Endothelial cell of umbilical vein (primary cell): Measurements from ENCODE around the gene SIM2. TPM values are rescaled to one million over a fixed set of nuclear protein-coding genes. Genes with fewer than 3 reads are reported as not detected.

Source experiments
- BruUV-seq: library from RNA; stranded (reverse); fragments of 400-500 nt; replicated peaks from 2 replicates; lab custom pipeline; 2021; lab: Mats Ljungman, UMichigan
- CTCF ChIA-PET: fragments of 300-600, 350-600 bp; sonication (Branson Sonifier 250); formaldehyde crosslinking; loops from one replicate; lab custom pipeline; 2021; ENCODE audit warnings: antibody characterized with exemption, inconsistent platforms; lab: Charles Lee
- POLR2A ChIA-PET: fragments of 300-600, 350-600 bp; sonication (Branson Sonifier 250); formaldehyde crosslinking; loops from one replicate; lab custom pipeline; 2021; ENCODE audit warnings: antibody characterized with exemption, inconsistent platforms; lab: Charles Lee
- DNase-seq: peaks from one replicate; pipeline ENCODE4 v3.0.0-alpha.2; 2011; ENCODE audit warnings: low read depth, low spot score
- FAIRE-seq: peaks from 2 replicates; lab custom pipeline; 2011; peaks lifted over from hg19 to GRCh38; lab: Jason Lieb, UNC
- H2AFZ ChIP-seq: 2 replicates; pipeline ENCODE4 v1.6.0; 2012; ENCODE audit warnings: low read depth, low read length, control low read depth, inconsistent platforms
- H3K27ac ChIP-seq: 2 replicates; pipeline ENCODE4 v1.5.1; 2011; ENCODE audit warnings: low read depth, mild to moderate bottlenecking, control low read depth, low read length, moderate library complexity; ENCODE audit not compliant: insufficient read depth
- H3K27me3 ChIP-seq, 2 experiments: 2 replicates each; pipeline versions ENCODE4 v1.6.0 to v1.6.1; 2011; ENCODE audit warnings: low read length in 2 of 2, mixed read lengths in 1 of 2; ENCODE audit not compliant: control insufficient read depth in 2 of 2, insufficient read depth in 2 of 2
- H3K36me3 ChIP-seq, 2 experiments: 2 replicates in 1 of 2; 3 replicates in 1 of 2; pipeline ENCODE4 v1.5.1; 2011; ENCODE audit warnings: low read length in 2 of 2, mild to moderate bottlenecking in 1 of 2, moderate library complexity in 1 of 2; ENCODE audit not compliant: control insufficient read depth in 2 of 2, insufficient read depth in 2 of 2; ENCODE audit errors: extremely low read depth in 1 of 2
- H3K4me1 ChIP-seq: 3 replicates; pipeline ENCODE4 v1.5.1; 2011; ENCODE audit warnings: mild to moderate bottlenecking, low read length; ENCODE audit not compliant: control insufficient read depth, insufficient read depth; ENCODE audit errors: extremely low read depth
- H3K4me2 ChIP-seq: 2 replicates; pipeline ENCODE4 v1.6.1; 2011; ENCODE audit warnings: low read length, control low read depth, mixed read lengths; ENCODE audit not compliant: insufficient read depth
- H3K4me3 ChIP-seq, 3 experiments: fragments of 200-600 bp in 1 of 3; sonication (generic), shearing (Covaris generic) in 1 of 3; replicated peaks in 1 of 3; 2 replicates each; pipeline ENCODE4 v1.5.1; 2011 to 2016; ENCODE audit warnings: control low read depth in 3 of 3, low read length in 3 of 3, mild to moderate bottlenecking in 2 of 3, inconsistent platforms in 1 of 3, low read depth in 1 of 3, moderate library complexity in 1 of 3; ENCODE audit not compliant: insufficient read depth in 1 of 3
- H3K79me2 ChIP-seq: 2 replicates; pipeline ENCODE4 v1.6.0; 2012; ENCODE audit warnings: low read length, inconsistent platforms; ENCODE audit not compliant: control insufficient read depth, insufficient read depth
- H3K9ac ChIP-seq: replicated peaks from 2 replicates; pipeline ENCODE3; 2011; ENCODE audit warnings: low read length, control low read depth; ENCODE audit not compliant: insufficient read depth; ENCODE audit errors: extremely low read depth
- H3K9me1 ChIP-seq: replicated peaks from 3 replicates; pipeline ENCODE4 v1.6.0; 2011; ENCODE audit warnings: mild to moderate bottlenecking, low read length; ENCODE audit not compliant: control insufficient read depth, insufficient read depth; ENCODE audit errors: extremely low read depth
- H3K9me3 ChIP-seq: replicated peaks from 2 replicates; pipeline ENCODE4 v1.5.1; 2012; ENCODE audit warnings: low read length, inconsistent platforms; ENCODE audit not compliant: control insufficient read depth, insufficient read depth
- H4K20me1 ChIP-seq: replicated peaks from 2 replicates; pipeline ENCODE3; 2011; ENCODE audit warnings: mild to moderate bottlenecking, low read length; ENCODE audit not compliant: control insufficient read depth, insufficient read depth; ENCODE audit errors: extremely low read depth
- CTCF ChIP-seq, 2 donors: IDR thresholded peaks; 1 replicate in 1 of 2; 2 replicates in 1 of 2; pipeline ENCODE4 v1.5.1; 2011; ENCODE audit warnings: low read length in 2 of 2, mild to moderate bottlenecking in 2 of 2, moderate library complexity in 2 of 2, control low read depth in 1 of 2, inconsistent platforms in 1 of 2, low read depth in 1 of 2; ENCODE audit not compliant: insufficient read depth in 1 of 2; ENCODE audit errors: extremely low read depth in 1 of 2
- EZH2 ChIP-seq: IDR thresholded peaks from 2 replicates; pipeline ENCODE4 v1.6.1; 2012; ENCODE audit warnings: borderline replicate concordance, low read depth, mild to moderate bottlenecking, moderate library complexity, low read length, inconsistent platforms; ENCODE audit not compliant: severe bottlenecking
- FOS ChIP-seq: IDR thresholded peaks from 2 replicates; pipeline ENCODE4 v1.6.1; 2011; ENCODE audit warnings: mild to moderate bottlenecking, low read length, moderate library complexity, borderline replicate concordance; ENCODE audit not compliant: insufficient read depth
- GATA2 ChIP-seq: IDR thresholded peaks from 2 replicates; pipeline ENCODE4 v1.7.0; 2011; ENCODE audit warnings: low read depth, mild to moderate bottlenecking, moderate library complexity, mixed read lengths, low read length; ENCODE audit not compliant: insufficient read length, insufficient read depth
- JUN ChIP-seq: IDR thresholded peaks from 2 replicates; pipeline ENCODE4 v1.6.1; 2011; ENCODE audit warnings: borderline replicate concordance, low read depth; ENCODE audit not compliant: insufficient read length, insufficient read depth
- MAX ChIP-seq: IDR thresholded peaks from 2 replicates; pipeline ENCODE4 v1.6.1; 2011; ENCODE audit not compliant: insufficient read depth, insufficient read length
- MYC ChIP-seq: IDR thresholded peaks from one replicate; pipeline ENCODE4 v1.6.1; 2011; ENCODE audit warnings: mild to moderate bottlenecking, low read depth, low read length
- POLR2A ChIP-seq: IDR thresholded peaks from 2 replicates; pipeline ENCODE4 v1.6.1; 2012; ENCODE audit warnings: low read depth, mild to moderate bottlenecking, control low read depth, low read length
- POLR2AphosphoS5 ChIP-seq: IDR thresholded peaks from 2 replicates; pipeline ENCODE4 v1.6.1; 2012; ENCODE audit warnings: low read depth, mild to moderate bottlenecking, control low read depth, low read length, moderate library complexity; ENCODE audit not compliant: insufficient read depth
- dilution Hi-C: fragments of 300-500 bp; cut with MboI; formaldehyde crosslinking; loops from one replicate; pipeline ENCODE4 v1.15.0; 2019; ENCODE audit warnings: low sequenced_read_pairs; ENCODE audit not compliant: extremely low pct_ligation_motif_present
- intact Hi-C: fragments of 100-400 bp; cut with micrococcal nuclease; formaldehyde crosslinking; loops from one replicate; pipeline ENCODE4 v1.10.0; 2022
- polyA plus RNA-seq, 4 experiments: library from polyadenylated mRNA; depleted of rRNA in 3 of 4; stranded (reverse) in 3 of 4; unstranded in 1 of 4; fragments of >200 nt; gene quantifications; 2 replicates each; pipeline versions ENCODE4 v1.2.1 to v1.2.3, GENCODE V29; 2011 to 2012; ENCODE audit warnings: missing spikeins in 1 of 4
- total RNA-seq: library from RNA; stranded (reverse); gene quantifications from 2 replicates; pipeline ENCODE4 v1.2.3, GENCODE V29; 2021

SIM2 gene
- total and polyA plus RNA-seq, 2 donors (not counting 3 experiments of a cell fraction or from before 2014, with no cell fraction given), result not detected

GRCh38 chr21:36776981-36777617, 78.2 kb downstream of the SIM2 start:
- no peak overlapping the region for H2AFZ ChIP-seq
- BruUV-seq, result no TSS peak
- no peaks in the 10 kb centered on the region for H3K4me1 ChIP-seq
- intact Hi-C loops (no loop called here), dilution Hi-C loops (no loop called here)
- H3K4me3 ChIP-seq, result no peak overlapping the region
- DNase-seq, result no peak
- H3K36me3 ChIP-seq, result no peaks in the 10 kb centered on the region
- H4K20me1 ChIP-seq, result no peaks in the 10 kb centered on the region
- ChIA-PET CTCF (no interaction called here), POLR2A (no interaction called here)
- H3K9me1 ChIP-seq, result no peaks in the 10 kb centered on the region
- no peak for FAIRE-seq
- H3K79me2 ChIP-seq, result no peaks in the 10 kb centered on the region
- TF ChIP-seq GATA2, result no peak
- TF ChIP-seq POLR2AphosphoS5, result no peak
- no peak for TF ChIP-seq CTCF (IDR thresholded peaks at IDR 0.05; ENCODE audit: extremely low read depth in 1 of 2, insufficient read depth in 1 of 2, low read depth in 1 of 2, low read length in 2 of 2)
- no peak for TF ChIP-seq EZH2
- TF ChIP-seq POLR2A, result no peak
- no peak for TF ChIP-seq FOS
- TF ChIP-seq MYC, result no peak
- no peak for TF ChIP-seq MAX
- no peak for TF ChIP-seq JUN
- H3K4me2 ChIP-seq, result no peak overlapping the region
- no peak overlapping the region for H3K9ac ChIP-seq
- H3K27me3 ChIP-seq, result no peaks in the 10 kb centered on the region
- no peaks in the 10 kb centered on the region for H3K9me3 ChIP-seq
- no peak overlapping the region for H3K27ac ChIP-seq
